SK-N-SH (cell line): ENCODE results near the gene SLC22A14. TPM values are rescaled to one million over a fixed set of nuclear protein-coding genes. Genes with fewer than 3 reads are reported as not detected.

Source experiments
- CTCF ChIA-PET: fragments of 300-600, 350-600 bp; formaldehyde crosslinking; extraction: SDS; loops from one replicate; lab custom pipeline; 2021; lab: Yijun Ruan, JAX
- POLR2A ChIA-PET: fragments of 350-600 bp; sonication (Branson Sonifier 250); formaldehyde crosslinking; extraction: SDS; loops from one replicate; lab custom pipeline; 2020; ENCODE audit warnings: antibody characterized with exemption, inconsistent platforms; lab: Yijun Ruan, JAX
- DNase-seq: peaks from one replicate; pipeline ENCODE4 v3.0.0; 2012
- H2AFZ ChIP-seq: fragments of 200-600 bp; sonication (generic); 2 replicates; pipeline ENCODE4 v1.8.1; 2016; ENCODE audit warnings: antibody characterized with exemption, mild to moderate bottlenecking, low read depth
- H3F3A ChIP-seq: fragments of 200-600 bp; sonication (generic); replicated peaks from 2 replicates; pipeline ENCODE3; 2016; ENCODE audit warnings: antibody characterized with exemption, mild to moderate bottlenecking; ENCODE audit not compliant: insufficient read depth
- H3K27ac ChIP-seq, 2 experiments: fragments of 200-500 bp in 1 of 2; fragments of 200-600 bp in 1 of 2; sonication (Bioruptor generic) in 1 of 2; sonication (generic), shearing (Covaris generic) in 1 of 2; 2 replicates each; pipeline versions ENCODE4 v1.5.1 to v1.6.1; 2014 to 2016; ENCODE audit warnings: low read depth in 2 of 2, inconsistent platforms in 1 of 2, low read length in 1 of 2, mild to moderate bottlenecking in 1 of 2, mixed read lengths in 1 of 2
- H3K27me3 ChIP-seq: fragments of 200-600 bp; sonication (generic), shearing (Covaris generic); 2 replicates; pipeline ENCODE4 v1.6.1; 2016; ENCODE audit warnings: mixed run types; ENCODE audit not compliant: insufficient read depth
- H3K36me3 ChIP-seq, 2 experiments: fragments of 200-500 bp in 1 of 2; fragments of 200-600 bp in 1 of 2; sonication (Bioruptor generic) in 1 of 2; sonication (generic) in 1 of 2; replicated peaks in 1 of 2; 2 replicates each; pipeline versions ENCODE3 to v1.5.1; 2014 to 2016; ENCODE audit warnings: low read length in 1 of 2, mild to moderate bottlenecking in 1 of 2; ENCODE audit not compliant: insufficient read depth in 2 of 2, control insufficient read depth in 1 of 2
- H3K4me1 ChIP-seq, 2 experiments: fragments of 200-500 bp in 1 of 2; fragments of 200-600 bp in 1 of 2; sonication (Bioruptor generic) in 1 of 2; sonication (generic), shearing (Covaris generic) in 1 of 2; 2 replicates each; pipeline versions ENCODE4 v1.5.1 to v1.6.1; 2014 to 2016; ENCODE audit warnings: low read depth in 1 of 2, low read length in 1 of 2, mixed run types in 1 of 2; ENCODE audit not compliant: insufficient read depth in 2 of 2, control insufficient read depth in 1 of 2
- H3K4me2 ChIP-seq: fragments of 200-600 bp; sonication (generic), shearing (Covaris generic); 2 replicates; pipeline ENCODE4 v1.6.1; 2017; ENCODE audit warnings: mixed run types
- H3K4me3 ChIP-seq, 2 experiments: fragments of 200-500 bp in 1 of 2; fragments of 200-600 bp in 1 of 2; sonication (Bioruptor generic) in 1 of 2; sonication (generic), shearing (Covaris generic) in 1 of 2; 2 replicates each; pipeline versions ENCODE4 v1.5.1 to v1.8.1; 2014 to 2016; ENCODE audit warnings: low read depth in 2 of 2, inconsistent platforms in 1 of 2, low read length in 1 of 2, mild to moderate bottlenecking in 1 of 2, mixed read lengths in 1 of 2, moderate library complexity in 1 of 2
- H3K79me2 ChIP-seq: fragments of 200-600 bp; sonication (generic); 2 replicates; pipeline ENCODE4 v1.8.1; 2017; ENCODE audit warnings: mild to moderate bottlenecking; ENCODE audit not compliant: insufficient read depth
- H3K9ac ChIP-seq: fragments of 200-600 bp; sonication (generic); 2 replicates; pipeline ENCODE4 v1.6.1; 2017; ENCODE audit warnings: mixed run types
- H3K9me2 ChIP-seq: fragments of 200-600 bp; sonication (generic); 2 replicates; pipeline ENCODE4 v1.6.1; 2017; ENCODE audit warnings: mixed run types
- H3K9me3 ChIP-seq: fragments of 200-600 bp; sonication (generic); 2 replicates; pipeline ENCODE4 v1.6.1; 2017; ENCODE audit warnings: mixed run types, mild to moderate bottlenecking, moderate library complexity
- H4K20me1 ChIP-seq: fragments of 200-600 bp; sonication (generic); 2 replicates; pipeline ENCODE4 v1.6.1; 2017; ENCODE audit warnings: mild to moderate bottlenecking, mixed run types; ENCODE audit not compliant: insufficient read depth
- CTCF ChIP-seq: fragments of 200-600 bp; sonication (generic); IDR thresholded peaks from 2 replicates; pipeline ENCODE4 v1.6.1; 2017; ENCODE audit warnings: antibody characterized with exemption, mild to moderate bottlenecking, moderate library complexity
- ELF1 ChIP-seq: IDR thresholded peaks from 2 replicates; pipeline ENCODE4 v1.4.0; 2012
- FOXM1 ChIP-seq: IDR thresholded peaks from 2 replicates; pipeline ENCODE4 v1.4.0; 2012; ENCODE audit warnings: low read depth, mild to moderate bottlenecking
- GABPA ChIP-seq: IDR thresholded peaks from 2 replicates; pipeline ENCODE4 v1.4.0; 2012; ENCODE audit warnings: low read depth, mild to moderate bottlenecking
- MAX ChIP-seq: IDR thresholded peaks from 2 replicates; pipeline ENCODE4 v1.4.0; 2012; ENCODE audit warnings: low read depth
- MEF2A ChIP-seq: IDR thresholded peaks from 2 replicates; pipeline ENCODE4 v1.4.0; 2012; ENCODE audit warnings: low read depth, borderline replicate concordance
- NRF1 ChIP-seq: IDR thresholded peaks from 2 replicates; pipeline ENCODE4 v1.6.1; 2012; ENCODE audit warnings: low read depth, mild to moderate bottlenecking, low read length
- RCOR1 ChIP-seq: fragments of 150-350 bp; IDR thresholded peaks from 2 replicates; pipeline ENCODE4 v1.6.1; 2017; ENCODE audit warnings: antibody characterized with exemption, low read length
- REST ChIP-seq: IDR thresholded peaks from 2 replicates; pipeline ENCODE4 v1.6.1; 2012; ENCODE audit warnings: mild to moderate bottlenecking, low read depth, low read length, moderate library complexity
- SIN3A ChIP-seq: IDR thresholded peaks from 2 replicates; pipeline ENCODE4 v1.6.1; 2012; ENCODE audit warnings: low read depth, mild to moderate bottlenecking, low read length, moderate library complexity, borderline replicate concordance
- SMC3 ChIP-seq: IDR thresholded peaks from 2 replicates; pipeline ENCODE4 v1.6.1; 2012; ENCODE audit warnings: low read depth, low read length, improper control_type of control experiment
- TAF1 ChIP-seq: IDR thresholded peaks from 2 replicates; pipeline ENCODE4 v1.6.1; 2012; ENCODE audit warnings: low read depth, mild to moderate bottlenecking, low read length, moderate library complexity, borderline replicate concordance
- TCF12 ChIP-seq: IDR thresholded peaks from 2 replicates; pipeline ENCODE4 v1.4.0; 2012
- USF1 ChIP-seq: IDR thresholded peaks from 2 replicates; pipeline ENCODE4 v1.4.0; 2012; ENCODE audit warnings: low read depth, borderline replicate concordance
- YY1 ChIP-seq: IDR thresholded peaks from 2 replicates; pipeline ENCODE4 v1.4.0; 2012; ENCODE audit warnings: low read depth, mild to moderate bottlenecking
- WGBS: methylation state at CpG from one replicate; pipeline ENCODE4 v1.1.6; 2017; ENCODE audit warnings: low lambda C conversion rate; 5-methylcytosine and 5-hydroxymethylcytosine counted together
- polyA plus RNA-seq, 3 experiments: library from polyadenylated mRNA; depleted of rRNA; stranded (reverse); fragments of >200 nt; gene quantifications; 2 replicates each; pipeline ENCODE4 v1.2.3, GENCODE V29; 2012
- TF ChIP-seq, protein P1 (sequence below): IDR thresholded peaks from 2 replicates; pipeline ENCODE4 v1.4.0; 2012; ENCODE audit warnings: low read depth, borderline replicate concordance
- TF ChIP-seq, protein P2 (sequence below): IDR thresholded peaks from 2 replicates; pipeline ENCODE4; 2012

Gene SLC22A14
- polyA plus RNA-seq, 1 of the 3 experiments (the other 2 are of a cell fraction): 0.16 TPM

DNA sequence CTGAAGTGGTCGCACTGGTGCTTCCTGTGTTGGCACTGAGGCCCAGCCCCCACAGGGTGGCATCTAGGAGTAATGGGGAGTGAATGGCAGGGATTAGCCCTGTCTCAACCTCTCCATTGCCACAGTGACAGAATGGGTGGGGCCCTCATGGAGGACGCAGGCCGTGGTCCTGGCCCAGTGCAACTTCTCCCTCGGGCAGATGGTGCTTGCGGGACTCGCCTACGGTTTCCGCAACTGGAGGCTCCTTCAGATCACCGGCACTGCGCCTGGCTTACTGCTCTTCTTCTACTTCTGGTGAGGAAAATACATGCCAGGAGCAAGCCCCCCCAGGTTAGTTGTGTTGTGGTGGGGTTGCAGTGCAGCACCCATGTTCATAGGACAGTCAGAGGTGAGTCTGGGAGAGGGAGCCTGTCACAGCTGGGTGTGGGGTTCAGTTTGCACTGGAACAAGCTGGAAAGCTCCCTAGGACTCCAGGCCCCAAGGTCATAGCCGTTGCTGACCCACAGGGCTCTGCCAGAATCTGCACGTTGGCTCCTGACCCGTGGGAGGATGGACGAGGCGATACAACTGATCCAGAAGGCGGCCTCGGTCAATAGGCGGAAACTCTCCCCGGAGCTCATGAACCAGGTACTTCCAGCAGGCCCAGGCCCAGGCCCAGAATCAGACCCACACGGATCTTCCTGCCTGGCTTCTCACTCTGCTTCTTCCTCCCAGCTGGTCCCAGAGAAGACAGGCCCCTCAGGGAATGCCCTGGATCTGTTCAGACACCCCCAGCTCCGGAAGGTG lies 7.0 kb upstream of the SLC22A14 start:
- Histone ChIP-seq H3K4me1 (no peaks in the 10 kb centered on the region), H3K4me3 (no peak overlapping the region), H3K4me2 (no peak overlapping the region), H3K27me3 (no peaks in the 10 kb centered on the region), H3K9me3 (no peaks in the 10 kb centered on the region), H3F3A (no peaks in the 10 kb centered on the region), H3K9ac (no peak overlapping the region), H3K27ac (no peak overlapping the region), H3K9me2 (no peaks in the 10 kb centered on the region), H4K20me1 (no peaks in the 10 kb centered on the region), H2AFZ (no peak overlapping the region), H3K79me2 (no peaks in the 10 kb centered on the region), H3K36me3 (peaks cover 0 to 8% of the 10 kb centered on the region in 2 experiments)
- POLR2A ChIA-PET: no interaction called here
- CTCF ChIA-PET: no interaction called here
- WGBS: 95% methylated on average over 8 of the region's 21 CpGs
- no peak for DNase-seq
- TF ChIP-seq USF1 (no peak), YY1 (no peak), CTCF (no peak), FOXM1 (no peak), MAX (no peak), RCOR1 (no peak), GABPA (no peak), NRF1 (no peak), TCF12 (no peak), MEF2A (no peak), SIN3A (no peak), TAF1 (no peak), SMC3 (no peak), ELF1 (no peak), REST (no peak)
- TF ChIP-seq, protein P1, sequence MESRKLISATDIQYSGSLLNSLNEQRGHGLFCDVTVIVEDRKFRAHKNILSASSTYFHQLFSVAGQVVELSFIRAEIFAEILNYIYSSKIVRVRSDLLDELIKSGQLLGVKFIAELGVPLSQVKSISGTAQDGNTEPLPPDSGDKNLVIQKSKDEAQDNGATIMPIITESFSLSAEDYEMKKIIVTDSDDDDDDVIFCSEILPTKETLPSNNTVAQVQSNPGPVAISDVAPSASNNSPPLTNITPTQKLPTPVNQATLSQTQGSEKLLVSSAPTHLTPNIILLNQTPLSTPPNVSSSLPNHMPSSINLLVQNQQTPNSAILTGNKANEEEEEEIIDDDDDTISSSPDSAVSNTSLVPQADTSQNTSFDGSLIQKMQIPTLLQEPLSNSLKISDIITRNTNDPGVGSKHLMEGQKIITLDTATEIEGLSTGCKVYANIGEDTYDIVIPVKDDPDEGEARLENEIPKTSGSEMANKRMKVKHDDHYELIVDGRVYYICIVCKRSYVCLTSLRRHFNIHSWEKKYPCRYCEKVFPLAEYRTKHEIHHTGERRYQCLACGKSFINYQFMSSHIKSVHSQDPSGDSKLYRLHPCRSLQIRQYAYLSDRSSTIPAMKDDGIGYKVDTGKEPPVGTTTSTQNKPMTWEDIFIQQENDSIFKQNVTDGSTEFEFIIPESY: no peak
- TF ChIP-seq, protein P2, sequence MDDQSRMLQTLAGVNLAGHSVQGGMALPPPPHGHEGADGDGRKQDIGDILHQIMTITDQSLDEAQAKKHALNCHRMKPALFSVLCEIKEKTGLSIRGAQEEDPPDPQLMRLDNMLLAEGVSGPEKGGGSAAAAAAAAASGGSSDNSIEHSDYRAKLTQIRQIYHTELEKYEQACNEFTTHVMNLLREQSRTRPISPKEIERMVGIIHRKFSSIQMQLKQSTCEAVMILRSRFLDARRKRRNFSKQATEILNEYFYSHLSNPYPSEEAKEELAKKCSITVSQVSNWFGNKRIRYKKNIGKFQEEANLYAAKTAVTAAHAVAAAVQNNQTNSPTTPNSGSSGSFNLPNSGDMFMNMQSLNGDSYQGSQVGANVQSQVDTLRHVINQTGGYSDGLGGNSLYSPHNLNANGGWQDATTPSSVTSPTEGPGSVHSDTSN: no peak
